RCC 7860 (cell line): ENCODE data around the gene RPRD1B.

Experiments
- DNase-seq: peaks from one replicate; pipeline ENCODE4 v3.0.0-alpha.2; 2015; ENCODE audit warnings: low spot score
- FAIRE-seq: peaks from 2 replicates; lab custom pipeline; 2012; peaks lifted over from hg19 to GRCh38; lab: Jason Lieb, UNC

RPRD1B gene, protein sequence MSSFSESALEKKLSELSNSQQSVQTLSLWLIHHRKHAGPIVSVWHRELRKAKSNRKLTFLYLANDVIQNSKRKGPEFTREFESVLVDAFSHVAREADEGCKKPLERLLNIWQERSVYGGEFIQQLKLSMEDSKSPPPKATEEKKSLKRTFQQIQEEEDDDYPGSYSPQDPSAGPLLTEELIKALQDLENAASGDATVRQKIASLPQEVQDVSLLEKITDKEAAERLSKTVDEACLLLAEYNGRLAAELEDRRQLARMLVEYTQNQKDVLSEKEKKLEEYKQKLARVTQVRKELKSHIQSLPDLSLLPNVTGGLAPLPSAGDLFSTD

GRCh38 chr20:38033330-38034107 lies at the start of gene RPRD1B, which contains the start of gene TTI1:
Gene RPRD1B (plus strand): TSS chr20:38033746. CDS start chr20:38033948, 202 bp downstream.
Gene TTI1 (minus strand): TSS chr20:38033456. CDS start chr20:38013816, 19,640 bp downstream.
- FAIRE-seq, result peak; percentile 49

DNA sequence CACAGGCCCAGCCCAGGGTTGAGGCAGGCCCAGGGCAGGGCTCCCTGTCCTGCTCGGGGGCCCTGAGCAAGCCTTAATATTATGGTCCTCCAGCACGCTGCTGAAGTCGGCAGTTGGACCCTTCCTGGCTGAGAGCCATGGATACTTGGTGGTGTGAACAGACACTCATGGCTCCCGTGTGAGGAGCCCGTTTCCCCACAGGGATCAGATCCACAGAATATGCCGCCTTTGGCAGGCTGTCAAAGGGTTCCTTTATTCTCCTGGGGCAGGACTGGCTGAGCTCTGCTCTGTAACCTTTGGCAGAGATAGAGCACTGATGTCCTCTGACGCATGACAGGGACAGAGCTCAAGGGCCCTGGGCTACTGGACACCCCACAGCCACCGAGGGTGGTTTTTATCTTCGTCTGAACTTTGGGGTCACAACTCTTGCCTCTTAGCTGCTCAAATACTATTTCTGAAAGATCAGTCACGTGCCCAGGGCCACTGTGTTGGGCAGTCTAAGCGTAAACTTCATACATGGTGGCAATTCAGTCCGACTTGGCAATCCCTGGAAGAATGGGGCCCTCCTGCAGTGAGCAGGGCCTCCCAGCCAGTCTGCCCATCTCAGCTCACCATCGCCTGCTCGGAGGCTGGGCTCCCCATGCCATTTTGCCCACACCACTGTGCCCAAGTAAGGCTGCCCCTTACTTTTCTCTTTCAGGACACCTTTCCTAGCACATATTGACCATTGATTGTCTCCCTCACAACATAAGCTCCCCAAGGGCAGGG lies 49.3 kb upstream of the RPRD1B start:
- DNase-seq (no peak), FAIRE-seq (no peak)

More at GRCh38 chr20:38033330-38034107, at the start of gene RPRD1B, which contains the start of gene TTI1:
- peak; percentile 79 for DNase-seq

DNA sequence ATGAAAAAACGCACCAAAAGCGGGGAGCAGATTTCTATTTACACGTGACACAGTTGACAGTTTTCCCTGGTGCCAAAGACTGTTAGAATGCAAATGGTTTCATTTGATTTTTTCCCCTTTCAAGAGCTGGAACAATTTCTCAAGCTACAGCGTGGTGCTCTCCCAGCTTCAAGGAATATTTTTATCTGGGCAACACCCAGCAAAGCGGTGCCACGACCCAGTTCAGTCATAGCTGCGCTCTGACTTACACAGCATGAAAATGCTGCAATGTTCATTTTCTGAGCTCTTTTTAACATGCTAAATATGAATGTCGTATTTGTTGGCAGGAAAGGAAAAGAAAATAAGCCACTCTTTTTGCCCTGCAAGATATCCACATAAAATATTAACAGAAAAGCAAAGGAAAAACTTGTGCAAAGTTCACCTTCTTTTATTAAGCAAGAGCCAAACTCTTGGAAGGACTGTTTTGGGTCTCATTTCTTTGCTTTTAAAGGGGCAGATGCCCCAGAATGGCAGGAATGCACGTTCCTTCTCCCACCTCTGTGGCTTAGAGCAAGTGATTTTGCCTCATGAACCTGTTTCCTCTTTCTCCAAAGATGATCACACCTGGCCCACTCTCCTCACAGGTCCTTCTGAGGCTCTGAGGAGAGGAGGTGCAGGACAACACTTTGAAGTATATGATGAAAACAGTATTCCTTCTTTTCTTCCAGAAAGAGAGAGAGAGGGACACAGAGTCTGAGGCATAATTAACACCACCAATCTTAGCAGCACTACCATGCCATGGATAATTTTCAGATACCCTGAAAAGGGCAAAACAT lies 47.3 kb upstream of the RPRD1B start:
- FAIRE-seq (no peak), DNase-seq (no peak)

GRCh38 chr20:37986873-37987601 lies 46.5 kb upstream of the RPRD1B start:
- FAIRE-seq (no peak), DNase-seq (no peak)

GRCh38 chr20:37987602-37988290 lies 45.8 kb upstream of the RPRD1B start:
- DNase-seq, result no peak
- FAIRE-seq, result no peak

DNA sequence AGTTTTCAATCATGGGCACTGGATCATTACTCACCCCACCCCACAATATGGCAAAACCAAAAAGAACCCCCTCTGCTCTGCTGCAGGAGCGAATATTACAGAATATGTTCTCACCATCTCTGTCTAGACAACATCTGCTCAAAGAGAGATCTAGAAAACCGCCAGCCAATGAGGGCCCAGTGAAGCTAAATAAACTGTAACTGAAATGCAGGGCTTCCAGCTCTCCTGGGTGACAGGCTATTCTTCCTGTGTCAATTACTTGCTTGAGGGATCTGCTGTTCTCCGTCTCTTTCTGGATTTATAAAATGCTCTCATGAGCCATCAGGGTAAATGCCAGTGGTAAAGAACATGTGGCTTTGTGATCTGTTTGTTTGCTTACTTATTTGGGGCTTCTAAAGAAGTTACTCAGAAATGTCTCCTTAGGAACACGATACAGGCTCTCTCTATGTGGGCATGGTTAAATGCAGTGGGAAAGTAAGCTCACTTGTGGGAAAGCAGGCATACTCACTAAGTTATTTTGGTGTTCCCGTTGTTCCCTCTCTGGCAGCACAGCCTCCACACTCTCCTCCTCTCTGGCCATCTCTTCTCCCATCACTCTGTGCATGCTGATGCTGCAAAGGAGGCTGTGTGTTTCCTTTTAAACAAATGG lies 45.1 kb upstream of the RPRD1B start:
- DNase-seq (no peak), FAIRE-seq (no peak)

GRCh38 chr20:37989601-37990295 lies 43.8 kb upstream of the RPRD1B start:
- DNase-seq (peak; percentile 45), FAIRE-seq (no peak)

DNA sequence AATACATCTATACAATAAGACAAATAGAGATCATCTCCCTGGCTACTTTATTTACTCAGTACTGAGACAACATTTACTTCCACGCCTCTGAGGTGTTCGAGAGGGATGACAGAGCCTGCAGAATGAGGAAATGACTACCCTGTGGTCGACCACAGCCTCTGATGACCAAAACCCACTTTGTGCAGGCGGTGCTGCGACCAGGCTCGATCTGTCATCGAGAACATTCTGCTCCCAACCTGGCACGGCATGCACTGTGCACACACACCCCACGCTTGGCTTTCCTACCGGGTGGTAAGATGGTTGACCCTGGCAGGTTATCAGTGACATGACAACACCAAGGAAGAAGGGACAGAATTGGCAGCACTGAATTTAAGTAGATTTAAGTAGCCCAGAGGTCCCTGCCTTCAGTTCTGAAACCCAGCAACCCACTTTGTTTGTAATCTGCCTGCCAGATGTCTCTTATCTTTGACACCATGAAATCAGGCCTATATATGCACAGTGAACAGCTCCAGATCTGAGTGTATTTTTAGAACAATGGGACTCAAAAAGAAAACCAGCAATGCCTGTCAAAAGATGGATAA lies 42.9 kb upstream of the RPRD1B start:
- peak; percentile 90 for FAIRE-seq
- peak; percentile 97 for DNase-seq

- no peak for FAIRE-seq
- no peak for DNase-seq
Measured at GRCh38 chr20:37991157-37991866, 42.2 kb upstream of the RPRD1B start.

GRCh38 chr20:37991908-37992307 lies 41.6 kb upstream of the RPRD1B start:
- no peak for FAIRE-seq
- DNase-seq, result no peak

- FAIRE-seq, result no peak
Measured at GRCh38 chr20:37992802-37993409, 40.6 kb upstream of the RPRD1B start.

GRCh38 chr20:37994512-37994911 lies 39.0 kb upstream of the RPRD1B start:
- FAIRE-seq (peak; percentile 91), DNase-seq (peak; percentile 84)

More at GRCh38 chr20:37992802-37993409, 40.6 kb upstream of the RPRD1B start:
- DNase-seq, result peak; percentile 34

DNA sequence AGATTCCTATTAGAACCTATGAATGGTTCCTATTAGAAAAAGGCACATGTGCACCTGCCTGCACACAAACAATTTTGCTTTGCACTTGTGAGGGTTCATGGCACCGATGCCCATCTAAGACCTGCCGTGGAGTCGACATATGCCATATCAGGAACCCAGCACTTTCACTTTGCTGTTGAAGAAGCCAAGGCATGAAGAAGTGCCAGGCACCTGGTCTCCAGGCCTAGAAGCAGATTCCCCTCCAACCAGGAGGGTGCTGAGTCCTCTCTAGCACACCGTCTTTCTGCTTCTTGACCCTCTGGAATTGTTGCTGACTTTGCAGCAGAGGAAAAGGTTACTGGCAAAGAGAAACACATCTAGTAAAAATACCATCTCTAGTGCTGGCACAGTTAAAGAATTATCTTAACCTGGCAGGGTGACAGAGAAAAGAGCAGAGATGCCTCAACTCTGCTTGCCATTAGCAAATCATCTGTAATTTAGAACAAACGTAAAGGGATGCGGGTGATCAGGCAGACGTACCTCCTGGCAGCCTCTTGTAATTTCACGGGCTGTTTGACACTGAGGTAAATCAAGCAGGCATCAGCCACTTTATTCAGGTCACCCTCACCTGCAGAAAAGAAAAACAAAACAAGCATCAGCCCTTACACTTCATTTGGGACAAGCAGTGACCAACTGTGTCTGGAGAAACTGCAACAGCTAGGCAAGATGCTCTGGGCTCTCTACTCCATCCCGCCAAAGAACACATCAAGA lies 37.5 kb upstream of the RPRD1B start:
- FAIRE-seq, result no peak

GRCh38 chr20:37997516-37997915 lies 36.0 kb upstream of the RPRD1B start:
- no peak for DNase-seq
- FAIRE-seq, result no peak

More for the DNA sequence above, 37.5 kb upstream of the RPRD1B start:
- DNase-seq, result no peak

DNA sequence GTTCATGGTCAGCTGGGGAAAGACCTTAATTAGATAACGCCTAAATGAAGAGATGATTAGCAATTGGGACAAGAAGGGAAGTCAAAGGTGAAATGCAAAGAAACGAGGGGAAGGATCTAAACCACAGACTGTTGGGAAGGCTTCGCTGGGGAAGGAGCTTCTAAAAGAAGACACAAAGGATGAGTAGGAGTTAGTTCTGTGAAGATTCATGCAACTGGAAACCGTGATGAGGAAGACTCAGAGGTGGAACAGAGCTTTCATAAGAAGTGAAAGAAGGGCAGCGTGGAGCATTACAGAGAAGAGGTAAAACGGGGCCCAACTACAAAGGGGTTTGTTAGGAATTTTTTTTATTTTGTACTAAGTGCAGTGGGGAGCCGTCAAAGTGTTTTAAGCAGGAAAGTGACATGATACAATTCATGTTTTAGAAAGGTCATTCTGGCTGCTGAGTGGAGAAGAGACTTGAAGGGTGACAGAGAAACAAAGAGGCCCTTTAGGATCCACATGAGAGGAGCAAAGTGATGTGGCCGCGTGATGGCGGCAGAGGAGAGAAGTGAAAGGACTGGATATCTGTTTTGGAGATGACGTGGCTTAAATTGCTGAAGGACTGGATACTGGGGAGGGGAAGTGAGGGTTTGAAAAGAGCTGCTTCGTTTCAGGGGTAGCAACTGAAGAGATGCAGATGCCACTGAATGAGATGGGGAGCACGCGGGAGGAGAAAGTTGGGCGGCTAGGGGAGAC lies 33.9 kb upstream of the RPRD1B start:
- FAIRE-seq (no peak), DNase-seq (no peak)
